Keratinocyte (primary cell): ENCODE data around the gene CFAP100. TPM values are rescaled to one million over a fixed set of nuclear protein-coding genes. Genes with fewer than 3 reads are reported as not detected.

Experiments
- DNase-seq: peaks from one replicate; pipeline ENCODE4 v3.0.0-alpha.2; 2011; ENCODE audit warnings: low read depth, missing footprints, low spot score
- FAIRE-seq: peaks from 2 replicates; lab custom pipeline; 2011; peaks lifted over from hg19 to GRCh38; lab: Jason Lieb, UNC
- H2AFZ ChIP-seq: 2 replicates; pipeline ENCODE4 v1.6.0; 2012; ENCODE audit warnings: low read length, control low read depth, inconsistent platforms; ENCODE audit not compliant: control insufficient read depth
- H3K27ac ChIP-seq: 2 replicates; pipeline ENCODE4 v1.5.1; 2011; ENCODE audit warnings: low read length; ENCODE audit not compliant: control insufficient read depth, insufficient read depth
- H3K27me3 ChIP-seq: 3 replicates; pipeline ENCODE4 v1.6.0; 2011; ENCODE audit warnings: low read length; ENCODE audit not compliant: control insufficient read depth, insufficient read depth; ENCODE audit errors: extremely low read depth
- H3K36me3 ChIP-seq, 2 experiments: 2 replicates in 1 of 2; 3 replicates in 1 of 2; pipeline ENCODE4 v1.5.1; 2011; ENCODE audit warnings: low read length in 2 of 2, mild to moderate bottlenecking in 1 of 2; ENCODE audit not compliant: control insufficient read depth in 2 of 2, insufficient read depth in 2 of 2; ENCODE audit errors: extremely low read depth in 1 of 2
- H3K4me1 ChIP-seq: 3 replicates; pipeline ENCODE4 v1.5.1; 2011; ENCODE audit warnings: low read length; ENCODE audit not compliant: control insufficient read depth, insufficient read depth; ENCODE audit errors: extremely low read depth
- H3K4me2 ChIP-seq: 3 replicates; pipeline ENCODE4 v1.6.0; 2011; ENCODE audit warnings: low read depth, low read length; ENCODE audit not compliant: control insufficient read depth, insufficient read depth; ENCODE audit errors: extremely low read depth
- H3K4me3 ChIP-seq, 3 experiments: fragments of 200-600 bp in 1 of 3; sonication (generic) in 1 of 3; 2 replicates in 2 of 3; 3 replicates in 1 of 3; pipeline ENCODE4 v1.5.1; 2011 to 2016; ENCODE audit warnings: low read length in 3 of 3, mild to moderate bottlenecking in 3 of 3, control low read depth in 2 of 3, inconsistent platforms in 1 of 3, low read depth in 1 of 3, mixed read lengths in 1 of 3, mixed run types in 1 of 3, moderate library complexity in 1 of 3; ENCODE audit not compliant: control insufficient read depth in 2 of 3, insufficient read depth in 2 of 3; ENCODE audit errors: extremely low read depth in 1 of 3
- H3K79me2 ChIP-seq: 2 replicates; pipeline ENCODE4 v1.6.0; 2012; ENCODE audit warnings: low read length; ENCODE audit not compliant: control insufficient read depth, insufficient read depth
- H3K9ac ChIP-seq: 3 replicates; pipeline ENCODE4 v1.6.0; 2011; ENCODE audit warnings: low read length; ENCODE audit not compliant: control insufficient read depth, insufficient read depth; ENCODE audit errors: extremely low read depth
- H3K9me1 ChIP-seq: 3 replicates; pipeline ENCODE4 v1.6.0; 2011; ENCODE audit warnings: low read length; ENCODE audit not compliant: control insufficient read depth, insufficient read depth; ENCODE audit errors: extremely low read depth
- H3K9me3 ChIP-seq: 2 replicates; pipeline ENCODE4 v1.5.1; 2012; ENCODE audit warnings: low read depth, low read length; ENCODE audit not compliant: control insufficient read depth
- H4K20me1 ChIP-seq: 3 replicates; pipeline ENCODE4 v1.6.0; 2011; ENCODE audit warnings: low read length; ENCODE audit not compliant: control insufficient read depth, insufficient read depth; ENCODE audit errors: extremely low read depth
- CTCF ChIP-seq, 3 experiments: IDR thresholded peaks in 1 of 3; conservative IDR thresholded peaks in 1 of 3; optimal IDR thresholded peaks in 1 of 3; 2 replicates in 2 of 3; 3 replicates in 1 of 3; pipeline versions ENCODE3 to v1.5.1; 2011; ENCODE audit warnings: low read length in 3 of 3, mild to moderate bottlenecking in 3 of 3, moderate library complexity in 2 of 3, control low read depth in 1 of 3, inconsistent platforms in 1 of 3; ENCODE audit not compliant: insufficient read depth in 2 of 3; ENCODE audit errors: extremely low read depth in 1 of 3
- EZH2 ChIP-seq: IDR thresholded peaks from one replicate; pipeline ENCODE4 v1.6.1; 2012; ENCODE audit warnings: inconsistent platforms, mild to moderate bottlenecking, low read length, moderate library complexity
- dilution Hi-C: fragments of 300-500 bp; cut with MboI; formaldehyde crosslinking; loops from one replicate; pipeline ENCODE4 v1.7.0; 2020; ENCODE audit warnings: low sequenced_read_pairs; ENCODE audit not compliant: extremely low pct_ligation_motif_present
- polyA plus RNA-seq, 5 experiments: library from polyadenylated mRNA; depleted of rRNA in 3 of 5; stranded (reverse) in 3 of 5; stranded (forward) in 1 of 5; unstranded in 1 of 5; fragments of >200 nt; gene quantifications; 1 replicate in 1 of 5; 2 replicates in 3 of 5; 3 replicates in 1 of 5; pipeline versions ENCODE4 v1.2.1 to v1.2.3, GENCODE V29; 2011 to 2012; ENCODE audit warnings: missing spikeins in 2 of 5, low read depth in 1 of 5, low replicate concordance in 1 of 5

The CFAP100 gene
- polyA plus RNA-seq, 1 donor (not counting 4 experiments of a cell fraction or from before 2014, with no cell fraction given) = not detected

GRCh38 chr3:126364731-126365301, 29.9 kb upstream of the CFAP100 start:
- H4K20me1 ChIP-seq = no peaks in the 10 kb centered on the region
- dilution Hi-C loops = no loop called here
- peaks cover 20% of the 10 kb centered on the region for H3K27me3 ChIP-seq

GRCh38 chr3:126365351-126366277, 29.1 kb upstream of the CFAP100 start:
- Histone ChIP-seq H3K36me3 (no peaks in the 10 kb centered on the region), H4K20me1 (no peaks in the 10 kb centered on the region), H3K4me3 (no peak overlapping the region), H3K4me1 (no peaks in the 10 kb centered on the region), H3K9me3 (no peaks in the 10 kb centered on the region), H3K9me1 (no peaks in the 10 kb centered on the region), H3K27ac (no peak overlapping the region), H3K79me2 (no peaks in the 10 kb centered on the region), H3K9ac (no peak overlapping the region), H2AFZ (no peak overlapping the region), H3K4me2 (no peak overlapping the region), H3K27me3 (peaks cover 12% of the 10 kb centered on the region)
- no peak for TF ChIP-seq CTCF (optimal IDR thresholded peaks at IDR 0.05 in 1 of 3, IDR thresholded peaks at IDR 0.05 in 1 of 3, conservative IDR thresholded peaks at IDR 0.05 in 1 of 3; ENCODE audit: extremely low read depth in 1 of 3, insufficient read depth in 2 of 3, low read length in 3 of 3)
- TF ChIP-seq EZH2 = no peak
- dilution Hi-C loops = no loop called here
- DNase-seq = no peak
- FAIRE-seq = no peak

More at GRCh38 chr3:126364731-126365301, 29.9 kb upstream of the CFAP100 start:
- H3K4me1 ChIP-seq = no peaks in the 10 kb centered on the region
- TF ChIP-seq CTCF (optimal IDR thresholded peaks at IDR 0.05 in 1 of 3, IDR thresholded peaks at IDR 0.05 in 1 of 3, conservative IDR thresholded peaks at IDR 0.05 in 1 of 3; ENCODE audit: extremely low read depth in 1 of 3, insufficient read depth in 2 of 3, low read length in 3 of 3) = no peak
- TF ChIP-seq EZH2 = no peak
- DNase-seq = no peak
- H3K9me3 ChIP-seq = no peaks in the 10 kb centered on the region
- FAIRE-seq = no peak
- H2AFZ ChIP-seq = no peak overlapping the region
- H3K36me3 ChIP-seq = no peaks in the 10 kb centered on the region
- H3K9me1 ChIP-seq = no peaks in the 10 kb centered on the region
- no peak overlapping the region for H3K4me2 ChIP-seq
- H3K4me3 ChIP-seq = no peak overlapping the region
- H3K79me2 ChIP-seq = no peaks in the 10 kb centered on the region
- H3K27ac ChIP-seq = no peak overlapping the region
- H3K9ac ChIP-seq = no peak overlapping the region
